ENCODE data around the gene FLT1. TPM values are rescaled to one million over a fixed set of nuclear protein-coding genes. Genes with fewer than 3 reads are reported as not detected.

The FLT1 gene
- total and polyA plus RNA-seq, 3 experiments from 2014 or later, result 2.4 to 2.7 TPM; not detected in 1

DNA sequence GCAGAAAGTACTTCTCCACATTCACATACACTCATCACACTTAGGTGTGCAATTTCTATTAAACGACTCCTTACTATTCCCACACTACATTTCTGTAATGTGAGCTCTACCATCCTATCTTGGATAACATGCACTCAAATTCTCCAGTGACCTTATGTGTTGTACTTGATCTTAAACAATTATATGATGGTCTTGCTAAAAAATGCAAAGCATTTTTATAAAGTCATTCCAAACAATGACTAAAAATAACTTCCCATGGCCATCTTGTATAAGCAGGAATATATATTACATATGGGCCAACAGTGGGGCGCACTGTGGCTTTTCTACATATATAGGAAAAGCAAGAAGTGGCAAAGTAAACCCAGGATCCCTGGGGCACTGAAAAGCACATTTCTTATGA, 155.5 kb downstream of the FLT1 start:
- H3K4me1 Mint-ChIP-seq, result no peaks in the 10 kb centered on the region
- no peak overlapping the region for H3K4me3 Mint-ChIP-seq
- DNase-seq, result no peak
- ChIA-PET CTCF (no interaction called here), POLR2A (no interaction called here)
- Histone ChIP-seq H3K36me3 (ENCODE audit: insufficient read depth, low read length) (no peaks in the 10 kb centered on the region), H3K9me3 (ENCODE audit: low read length) (no peaks in the 10 kb centered on the region), H3K4me3 (ENCODE audit: low read length) (no peak overlapping the region), H3K27me3 (ENCODE audit: insufficient read depth, low read length, poor library complexity, severe bottlenecking) (no peaks in the 10 kb centered on the region), H3K27ac (ENCODE audit: low read depth, low read length) (no peak overlapping the region), H3K4me1 (ENCODE audit: insufficient read depth, low read length) (no peaks in the 10 kb centered on the region)
- H3K27me3 Mint-ChIP-seq, result peaks cover 5 to 19% of the 10 kb centered on the region in 2 donors
- no peaks in the 10 kb centered on the region for H3K36me3 Mint-ChIP-seq
- H3K9me3 Mint-ChIP-seq, result no peaks in the 10 kb centered on the region
- H3K27ac Mint-ChIP-seq, result no peak overlapping the region

DNA sequence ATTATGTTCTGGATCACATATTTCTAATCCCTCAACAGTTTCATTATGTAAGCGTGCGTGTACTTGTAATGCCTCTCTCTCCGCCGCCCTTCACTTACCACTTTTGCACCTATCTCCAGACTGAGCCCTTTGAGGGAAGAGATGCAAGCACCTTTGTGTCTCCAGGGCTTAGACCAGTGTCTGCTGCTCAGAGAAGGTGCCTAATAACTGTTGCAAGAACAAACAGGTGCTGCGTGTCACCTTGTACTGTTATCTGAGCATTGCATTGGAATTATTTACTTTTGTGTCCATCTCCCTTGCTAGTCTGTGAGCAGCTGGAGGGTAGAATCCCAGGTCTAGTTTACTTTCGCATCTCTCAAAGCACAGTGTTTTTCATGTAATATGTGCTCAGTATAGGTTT, 156.2 kb downstream of the FLT1 start:
- CTCF ChIA-PET, result no interaction called here
- peaks cover 3 to 12% of the 10 kb centered on the region in 2 donors for H3K27me3 Mint-ChIP-seq
- H3K4me1 Mint-ChIP-seq, result no peaks in the 10 kb centered on the region
- no peak overlapping the region for H3K27ac Mint-ChIP-seq
- no peak for DNase-seq
- Histone ChIP-seq H3K27ac (ENCODE audit: low read depth, low read length) (no peak overlapping the region), H3K9me3 (ENCODE audit: low read length) (no peaks in the 10 kb centered on the region), H3K36me3 (ENCODE audit: insufficient read depth, low read length) (no peaks in the 10 kb centered on the region), H3K4me3 (ENCODE audit: low read length) (no peak overlapping the region), H3K27me3 (ENCODE audit: insufficient read depth, low read length, poor library complexity, severe bottlenecking) (no peaks in the 10 kb centered on the region), H3K4me1 (ENCODE audit: insufficient read depth, low read length) (no peaks in the 10 kb centered on the region)
- POLR2A ChIA-PET, result no interaction called here
- H3K36me3 Mint-ChIP-seq, result no peaks in the 10 kb centered on the region
- H3K4me3 Mint-ChIP-seq, result no peak overlapping the region
- H3K9me3 Mint-ChIP-seq, result no peaks in the 10 kb centered on the region

DNA sequence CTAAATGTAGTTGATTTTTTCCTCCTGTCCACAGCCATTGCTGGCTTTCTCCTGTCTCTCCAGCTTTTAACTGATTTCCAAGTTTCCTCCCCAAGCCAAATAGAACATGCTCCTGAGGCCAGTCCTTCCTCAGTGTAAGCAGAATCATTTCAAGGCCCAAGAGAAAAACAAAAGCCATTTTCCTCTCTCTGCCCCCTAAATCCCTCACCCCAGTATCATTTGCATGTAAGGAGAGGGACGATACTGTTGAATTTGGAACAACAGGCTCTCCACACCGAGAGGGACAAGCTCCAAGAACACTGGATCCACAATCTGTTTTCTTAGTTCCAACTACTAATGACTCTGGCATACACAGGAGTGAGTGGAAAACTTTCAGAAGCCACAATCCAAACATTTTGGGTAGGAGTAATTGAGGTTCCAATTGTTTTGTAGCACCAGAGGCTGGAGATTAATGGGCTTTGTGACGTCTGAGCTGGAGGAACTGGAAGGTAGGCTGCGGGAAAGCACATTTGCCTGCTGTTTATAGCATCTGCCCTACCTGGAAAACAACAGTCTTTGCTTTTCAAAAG, 156.8 kb downstream of the FLT1 start:
- Mint-ChIP-seq H3K27ac (no peak overlapping the region), H3K27me3 (peaks cover 3 to 11% of the 10 kb centered on the region in 2 donors), H3K36me3 (no peaks in the 10 kb centered on the region), H3K9me3 (no peaks in the 10 kb centered on the region), H3K4me1 (no peaks in the 10 kb centered on the region), H3K4me3 (no peak overlapping the region)
- DNase-seq, result no peak
- H3K4me3 ChIP-seq (ENCODE audit: low read length), result no peak overlapping the region
- no peaks in the 10 kb centered on the region for H3K36me3 ChIP-seq (ENCODE audit: insufficient read depth, low read length)
- H3K9me3 ChIP-seq (ENCODE audit: low read length), result no peaks in the 10 kb centered on the region
- no peaks in the 10 kb centered on the region for H3K4me1 ChIP-seq (ENCODE audit: insufficient read depth, low read length)
- no peaks in the 10 kb centered on the region for H3K27me3 ChIP-seq (ENCODE audit: insufficient read depth, low read length, poor library complexity, severe bottlenecking)
- ChIA-PET POLR2A (no interaction called here), CTCF (interaction anchor here (1.2 kb wide), 1 partner anchor 9 kb away, joined by 3 read pairs; no protein-coding TSS in a partner anchor)
- no peak overlapping the region for H3K27ac ChIP-seq (ENCODE audit: low read depth, low read length)

DNA sequence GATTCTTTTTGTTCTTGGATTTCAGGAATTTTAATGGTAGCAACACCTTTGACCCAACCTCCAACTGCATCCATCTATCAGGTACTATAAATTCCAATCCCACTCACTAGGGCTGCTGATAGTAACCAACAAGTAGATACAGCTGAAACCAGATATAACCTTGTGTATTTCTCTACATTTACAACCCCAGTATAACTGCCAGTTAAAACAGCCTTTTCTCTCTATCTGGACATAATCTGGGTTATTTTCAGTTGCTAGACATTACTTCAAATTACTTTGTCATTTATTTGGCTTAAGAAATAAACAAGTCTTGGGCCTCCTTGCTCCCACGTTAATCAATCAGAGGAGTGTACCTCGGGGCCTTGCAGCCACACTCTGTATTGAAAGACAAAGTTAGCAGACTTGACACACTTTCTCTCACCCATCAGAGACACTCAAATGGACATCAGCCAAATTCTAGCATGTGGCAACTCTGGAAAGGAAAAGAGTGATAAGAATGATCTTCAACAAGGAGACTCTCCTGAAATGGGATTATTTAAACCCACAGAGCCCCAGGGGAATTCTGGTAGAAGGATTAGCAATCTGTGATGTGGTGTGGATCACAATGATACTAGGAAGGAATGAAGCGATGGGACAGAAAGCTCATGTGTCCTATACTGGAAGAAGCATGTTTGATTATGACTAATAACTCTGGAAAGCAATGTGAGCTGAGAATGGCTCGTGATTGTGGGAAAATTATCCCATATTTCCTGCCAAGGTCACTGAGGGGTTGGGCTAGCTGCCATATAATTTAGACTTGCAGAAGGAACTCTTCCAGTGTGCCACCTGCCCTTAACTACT, 157.5 kb downstream of the FLT1 start:
- Mint-ChIP-seq H3K27ac (no peak overlapping the region), H3K4me3 (no peak overlapping the region), H3K4me1 (no peaks in the 10 kb centered on the region), H3K36me3 (no peaks in the 10 kb centered on the region), H3K27me3 (peaks cover 3 to 11% of the 10 kb centered on the region in 2 donors), H3K9me3 (no peaks in the 10 kb centered on the region)
- no peaks in the 10 kb centered on the region for H3K9me3 ChIP-seq (ENCODE audit: low read length)
- H3K27me3 ChIP-seq (ENCODE audit: insufficient read depth, low read length, poor library complexity, severe bottlenecking), result no peaks in the 10 kb centered on the region
- H3K4me3 ChIP-seq (ENCODE audit: low read length), result no peak overlapping the region
- no peak overlapping the region for H3K27ac ChIP-seq (ENCODE audit: low read depth, low read length)
- ChIA-PET POLR2A (no interaction called here), CTCF (interaction anchor here (1.2 kb wide), 1 partner anchor 8 kb away, joined by 3 read pairs; no protein-coding TSS in a partner anchor)
- H3K36me3 ChIP-seq (ENCODE audit: insufficient read depth, low read length), result no peaks in the 10 kb centered on the region
- no peak for DNase-seq
- H3K4me1 ChIP-seq (ENCODE audit: insufficient read depth, low read length), result no peaks in the 10 kb centered on the region

DNA sequence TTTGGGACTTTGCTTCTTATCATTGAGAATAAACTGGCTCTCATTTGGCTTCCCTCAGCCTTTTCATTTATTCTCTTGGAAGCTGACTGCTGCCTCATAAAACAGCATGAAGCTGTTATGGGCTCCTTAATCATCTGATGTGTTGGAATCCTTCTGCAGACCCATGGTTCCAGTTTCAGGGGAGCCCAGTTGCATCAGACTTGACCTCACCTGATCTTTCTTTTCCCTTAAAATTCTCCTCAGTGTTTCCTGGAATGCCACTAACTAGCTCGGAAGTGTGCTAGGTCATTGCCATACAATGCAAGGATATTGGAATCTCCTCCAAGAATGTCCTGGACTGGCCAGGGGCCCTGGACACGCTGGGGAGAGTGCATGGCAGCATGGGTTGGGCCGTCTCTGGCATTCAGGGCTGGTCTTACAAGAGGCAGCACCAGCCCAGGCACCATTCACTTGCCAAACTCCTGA, 158.7 kb downstream of the FLT1 start:
- no peaks in the 10 kb centered on the region for H3K36me3 ChIP-seq (ENCODE audit: insufficient read depth, low read length)
- no peak for DNase-seq
- H3K27ac Mint-ChIP-seq, result no peak overlapping the region
- no peak overlapping the region for H3K4me3 Mint-ChIP-seq
- H3K9me3 Mint-ChIP-seq, result no peaks in the 10 kb centered on the region
- H3K27me3 ChIP-seq (ENCODE audit: insufficient read depth, low read length, poor library complexity, severe bottlenecking), result no peaks in the 10 kb centered on the region
- peaks cover 3 to 11% of the 10 kb centered on the region in 2 donors for H3K27me3 Mint-ChIP-seq
- H3K4me3 ChIP-seq (ENCODE audit: low read length), result no peak overlapping the region
- ChIA-PET POLR2A (no interaction called here), CTCF (no interaction called here)
- H3K27ac ChIP-seq (ENCODE audit: low read depth, low read length), result no peak overlapping the region
- H3K4me1 Mint-ChIP-seq, result no peaks in the 10 kb centered on the region
- no peaks in the 10 kb centered on the region for H3K9me3 ChIP-seq (ENCODE audit: low read length)
- H3K36me3 Mint-ChIP-seq, result no peaks in the 10 kb centered on the region
- H3K4me1 ChIP-seq (ENCODE audit: insufficient read depth, low read length), result no peaks in the 10 kb centered on the region

DNA sequence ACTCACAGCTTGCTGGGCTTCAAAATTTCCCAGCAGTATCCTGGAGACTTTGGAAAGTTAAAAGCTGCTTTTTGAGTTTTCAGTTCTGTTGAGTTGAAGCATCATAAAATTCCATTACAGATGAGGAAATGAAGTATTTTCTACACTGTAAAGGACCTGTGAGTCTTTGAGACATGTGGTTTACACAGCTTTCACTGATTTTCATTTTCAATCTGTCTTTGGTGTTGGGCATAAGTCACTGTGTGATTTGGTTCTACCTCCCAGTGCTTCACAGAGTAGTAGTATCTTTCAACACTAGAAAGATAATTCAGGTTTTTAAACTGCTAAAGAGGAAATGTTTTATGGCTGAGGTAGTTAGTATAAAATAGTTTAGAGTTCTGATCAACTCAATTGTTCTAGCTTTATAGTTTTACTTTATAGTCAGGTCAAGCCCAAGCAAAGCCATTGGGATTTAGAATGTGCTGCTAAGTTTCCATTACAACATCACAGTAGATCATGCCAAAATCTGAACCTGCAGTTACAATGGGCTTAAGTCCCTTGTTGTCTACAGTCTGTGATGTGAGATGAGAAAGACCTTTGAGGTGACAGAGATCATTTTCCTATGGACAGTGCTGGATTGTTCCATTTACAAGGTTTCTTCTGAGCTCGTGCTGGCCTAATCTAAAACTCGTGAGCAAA, 161.6 kb downstream of the FLT1 start:
- Histone ChIP-seq H3K9me3 (ENCODE audit: low read length) (no peaks in the 10 kb centered on the region), H3K36me3 (ENCODE audit: insufficient read depth, low read length) (no peaks in the 10 kb centered on the region), H3K4me3 (ENCODE audit: low read length) (no peak overlapping the region), H3K27ac (ENCODE audit: low read depth, low read length) (no peak overlapping the region), H3K27me3 (ENCODE audit: insufficient read depth, low read length, poor library complexity, severe bottlenecking) (no peaks in the 10 kb centered on the region), H3K4me1 (ENCODE audit: insufficient read depth, low read length) (no peaks in the 10 kb centered on the region)
- no peak overlapping the region for H3K4me3 Mint-ChIP-seq
- POLR2A ChIA-PET, result no interaction called here
- CTCF ChIA-PET, result no interaction called here
- no peak for DNase-seq
- H3K27me3 Mint-ChIP-seq, result peaks cover 0 to 3% of the 10 kb centered on the region in 2 donors
- H3K4me1 Mint-ChIP-seq, result no peaks in the 10 kb centered on the region
- H3K27ac Mint-ChIP-seq, result no peak overlapping the region
- no peaks in the 10 kb centered on the region for H3K9me3 Mint-ChIP-seq
- no peaks in the 10 kb centered on the region for H3K36me3 Mint-ChIP-seq

DNA sequence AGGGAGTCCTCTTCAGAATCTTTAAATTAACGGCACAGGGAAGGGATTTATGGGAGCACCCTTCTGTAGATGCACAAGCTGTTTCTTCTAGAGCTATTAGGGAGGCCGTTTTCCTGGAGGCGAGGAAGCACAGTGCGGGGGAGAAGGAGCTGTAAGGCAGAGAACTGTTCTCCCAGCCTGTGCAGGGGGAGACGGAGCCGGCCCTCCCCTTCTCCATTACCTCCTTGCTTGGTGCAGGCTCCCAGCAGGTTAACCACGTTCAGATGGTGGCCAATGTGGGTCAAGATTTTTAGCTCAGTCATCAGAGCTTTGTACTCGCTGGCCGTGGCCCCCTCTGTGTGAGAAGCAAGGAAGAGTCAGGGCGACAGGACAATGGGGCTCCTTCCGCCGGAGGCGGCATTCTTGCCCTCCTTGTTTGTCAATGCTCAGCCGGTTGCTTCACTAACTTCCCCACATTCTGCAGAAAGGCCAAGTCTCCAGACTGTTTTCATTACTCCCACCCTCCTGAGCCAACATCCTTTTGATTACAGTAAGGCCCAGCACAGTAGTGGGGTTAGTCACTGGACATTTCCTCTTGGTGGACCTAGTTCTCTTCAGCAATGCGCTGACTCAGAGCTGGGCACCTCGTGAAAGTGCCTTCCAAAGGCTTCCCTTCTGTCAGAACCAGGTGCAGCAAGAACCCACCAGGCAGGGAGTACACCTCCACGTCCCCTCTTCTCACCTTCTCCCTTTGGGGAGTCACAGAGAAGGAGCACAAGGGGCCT, 165.4 kb downstream of the FLT1 start:
- Histone ChIP-seq H3K4me3 (ENCODE audit: low read length) (no peak overlapping the region), H3K36me3 (ENCODE audit: insufficient read depth, low read length) (no peaks in the 10 kb centered on the region), H3K27ac (ENCODE audit: low read depth, low read length) (no peak overlapping the region), H3K27me3 (ENCODE audit: insufficient read depth, low read length, poor library complexity, severe bottlenecking) (no peaks in the 10 kb centered on the region), H3K9me3 (ENCODE audit: low read length) (no peaks in the 10 kb centered on the region), H3K4me1 (ENCODE audit: insufficient read depth, low read length) (no peaks in the 10 kb centered on the region)
- no peaks in the 10 kb centered on the region for H3K4me1 Mint-ChIP-seq
- H3K9me3 Mint-ChIP-seq, result no peaks in the 10 kb centered on the region
- H3K36me3 Mint-ChIP-seq, result no peaks in the 10 kb centered on the region
- H3K4me3 Mint-ChIP-seq, result no peak overlapping the region
- ChIA-PET POLR2A (no interaction called here), CTCF (interaction anchor here (0.8 kb wide), 1 partner anchor 8 kb away, joined by 3 read pairs; no protein-coding TSS in a partner anchor)
- DNase-seq, result no peak
- peaks cover 0 to 4% of the 10 kb centered on the region in 2 donors for H3K27me3 Mint-ChIP-seq
- H3K27ac Mint-ChIP-seq, result peak overlapping the region in 1 of 8 donors; percentile 60

DNA sequence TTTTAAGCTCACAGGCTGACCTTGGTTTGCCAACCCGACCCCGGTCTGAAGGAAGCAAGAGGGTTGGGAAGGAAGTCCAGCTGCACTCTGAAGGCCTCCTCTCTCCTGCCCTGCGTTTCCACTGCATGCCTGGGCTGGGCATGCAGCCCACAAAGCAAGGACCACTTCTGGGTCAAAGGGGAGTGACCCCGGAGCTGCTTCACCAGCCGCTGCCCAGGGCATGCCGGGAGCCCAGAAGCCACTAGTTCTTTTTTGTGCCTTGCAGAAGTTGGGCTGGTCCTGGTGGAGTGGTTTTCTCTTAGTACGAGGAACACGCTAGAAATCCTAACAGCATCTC, 166.7 kb downstream of the FLT1 start:
- peaks cover 0 to 4% of the 10 kb centered on the region in 2 donors for H3K27me3 Mint-ChIP-seq
- no peaks in the 10 kb centered on the region for H3K36me3 Mint-ChIP-seq
- no peak for DNase-seq
- H3K9me3 Mint-ChIP-seq, result no peaks in the 10 kb centered on the region
- H3K4me1 Mint-ChIP-seq, result no peaks in the 10 kb centered on the region
- no peaks in the 10 kb centered on the region for H3K27me3 ChIP-seq (ENCODE audit: insufficient read depth, low read length, poor library complexity, severe bottlenecking)
- POLR2A ChIA-PET, result no interaction called here
- H3K4me3 ChIP-seq (ENCODE audit: low read length), result no peak overlapping the region
- H3K9me3 ChIP-seq (ENCODE audit: low read length), result no peaks in the 10 kb centered on the region
- no peaks in the 10 kb centered on the region for H3K36me3 ChIP-seq (ENCODE audit: insufficient read depth, low read length)
- H3K4me3 Mint-ChIP-seq, result no peak overlapping the region
- H3K4me1 ChIP-seq (ENCODE audit: insufficient read depth, low read length), result no peaks in the 10 kb centered on the region
- no peak overlapping the region for H3K27ac ChIP-seq (ENCODE audit: low read depth, low read length)
- CTCF ChIA-PET, result no interaction called here
- no peak overlapping the region for H3K27ac Mint-ChIP-seq

Data from CD8-positive, alpha-beta memory T cell (primary cell).